NCI-H1048 (cell line): ENCODE results near the gene GMIP.
"Not testable (repeated sequence)": the region's sequence is repeated elsewhere in the genome, so short reads cannot be mapped to it uniquely, and the experiment has no call there.

ENCODE experiments used
- DNase-seq: peaks from one replicate; lab custom pipeline; 2025; lab: John Stamatoyannopoulos, UW

GMIP gene

GRCh38 chr19:19634516-19635312, 8.7 kb downstream of the GMIP start:
- no peak for DNase-seq

GRCh38 chr19:19633711-19634515, 9.5 kb downstream of the GMIP start:
- no peak for DNase-seq

GRCh38 chr19:19632661-19633060, 10.8 kb downstream of the GMIP start:
- no peak for DNase-seq

- no peak for DNase-seq
Measured at GRCh38 chr19:19631346-19631745, 12.1 kb downstream of the GMIP start.

GRCh38 chr19:19630426-19630825, 13.0 kb downstream of the GMIP start:
- no peak for DNase-seq

- DNase-seq: no peak
Measured at GRCh38 chr19:19630062-19630414, 13.4 kb downstream of the GMIP start.

- peak; percentile 37 for DNase-seq
Measured at GRCh38 chr19:19628501-19629134, 14.8 kb downstream of the GMIP start.

GRCh38 chr19:19627621-19628500, 15.6 kb downstream of the GMIP start, which contains the start of gene LPAR2:
LPAR2 (minus strand) TSS chr19:19628220; CDS start chr19:19627275, 945 bp downstream.
- peak; percentile 33 for DNase-seq

- no peak for DNase-seq
Measured at GRCh38 chr19:19626516-19627472, 16.7 kb downstream of the GMIP start.

- DNase-seq: no peak
Measured at GRCh38 chr19:19624032-19624570, 19.4 kb downstream of the GMIP start.

- DNase-seq: no peak
Measured at GRCh38 chr19:19623383-19623782, 20.1 kb downstream of the GMIP start.

- DNase-seq: no peak
Measured at GRCh38 chr19:19619849-19620210, 23.6 kb downstream of the GMIP start.

GRCh38 chr19:19619181-19619848, 24.1 kb downstream of the GMIP start:
- no peak for DNase-seq

GRCh38 chr19:19618219-19619051, 25.0 kb downstream of the GMIP start, which contains the start of gene PBX4:
PBX4 (minus strand) TSS chr19:19618687; CDS start chr19:19618629, 58 bp downstream.
- DNase-seq: peak; percentile 87

- DNase-seq: no peak
Measured at GRCh38 chr19:19615086-19615485, 28.4 kb downstream of the GMIP start.

GRCh38 chr19:19613506-19613905, 30.0 kb downstream of the GMIP start:
- no peak for DNase-seq

- no peak for DNase-seq
Measured at GRCh38 chr19:19610376-19611202, 32.9 kb downstream of the GMIP start.

- DNase-seq: not testable (repeated sequence)
Measured at GRCh38 chr19:19606686-19607085, 36.8 kb downstream of the GMIP start.
